GM21529 (cell line): ENCODE results near the gene FNDC11.
"Not testable (repeated sequence)": the region's sequence is repeated elsewhere in the genome, so short reads cannot be mapped to it uniquely, and the experiment has no call there.

ENCODE experiments used
- ATAC-seq: cut with Tn5 transposase; IDR thresholded peaks from one replicate; pipeline ENCODE4 v1.9.1; 2021; ENCODE audit not compliant: unreplicated experiment

The FNDC11 gene

GRCh38 chr20:63566395-63567135 is 12.6 kb downstream of the FNDC11 start:
- no peak for ATAC-seq

- ATAC-seq: no peak
Measured at GRCh38 chr20:63567136-63567385, 13.1 kb downstream of the FNDC11 start.

GRCh38 chr20:63567386-63568169 is 13.6 kb downstream of the FNDC11 start:
- ATAC-seq: peak; percentile 76

GRCh38 chr20:63568170-63568981 is 14.4 kb downstream of the FNDC11 start:
- peak; percentile 15 for ATAC-seq

- ATAC-seq: peak; percentile 3
Measured at GRCh38 chr20:63568986-63569949, 15.3 kb downstream of the FNDC11 start.

GRCh38 chr20:63570281-63571086 is 16.5 kb downstream of the FNDC11 start:
- ATAC-seq: no peak

GRCh38 chr20:63571087-63571478 is 17.1 kb downstream of the FNDC11 start:
- ATAC-seq: not testable (repeated sequence)

- no peak for ATAC-seq
Measured at GRCh38 chr20:63572071-63572787, 18.3 kb downstream of the FNDC11 start.

- no peak for ATAC-seq
Measured at GRCh38 chr20:63572788-63573646, 19.1 kb downstream of the FNDC11 start.

- no peak for ATAC-seq
Measured at GRCh38 chr20:63573647-63574131, 19.7 kb downstream of the FNDC11 start.

- peak; percentile 75 for ATAC-seq
Measured at GRCh38 chr20:63574156-63574828, 20.3 kb downstream of the FNDC11 start, which contains the start of gene HELZ2. Gene HELZ2 (minus strand): TSS chr20:63574239. CDS start chr20:63572385, 1,854 bp downstream.

- ATAC-seq: no peak
Measured at GRCh38 chr20:63574829-63575743, 21.1 kb downstream of the FNDC11 start.

GRCh38 chr20:63576311-63576710 is 22.4 kb downstream of the FNDC11 start:
- no peak for ATAC-seq

- ATAC-seq: no peak
Measured at GRCh38 chr20:63577317-63577894, 23.4 kb downstream of the FNDC11 start.

- no peak for ATAC-seq
Measured at GRCh38 chr20:63578224-63579016, 24.5 kb downstream of the FNDC11 start.
